ENCODE data around the gene DRC7. TPM values are rescaled to one million over a fixed set of nuclear protein-coding genes. Genes with fewer than 3 reads are reported as not detected.

DRC7 gene
- polyA plus RNA-seq, 4 donors = 0.37 TPM; not detected in 3

GRCh38 chr16:57734308-57734924, 39.8 kb downstream of the DRC7 start:
- Histone ChIP-seq H3K27me3 (ENCODE audit: control insufficient read depth in 3 of 3, insufficient read depth in 3 of 3, low read length in 3 of 3) (no peaks in the 10 kb centered on the region), H3K9me3 (ENCODE audit: control insufficient read depth in 2 of 2, insufficient read depth in 1 of 2, low read depth in 1 of 2, low read length in 1 of 2) (no peaks in the 10 kb centered on the region), H3K36me3 (ENCODE audit: control insufficient read depth in 3 of 3, insufficient read depth in 2 of 3, low read depth in 1 of 3, low read length in 3 of 3) (peaks cover 0 to 12% (median 0%) of the 10 kb centered on the region in 3 donors), H3K4me3 (ENCODE audit: low read depth in 1 of 3, low read length in 3 of 3) (peak overlapping the region; percentile 59 to 62 (median 59)), H3K4me1 (ENCODE audit: control insufficient read depth in 3 of 3, insufficient read depth in 2 of 3, low read depth in 1 of 3, low read length in 2 of 3) (peaks cover 0 to 19% (median 1%) of the 10 kb centered on the region in 3 donors), H3K27ac (ENCODE audit: low read depth in 1 of 3, low read length in 2 of 3) (peak overlapping the region; percentile 46 to 94 (median 84))
- FAIRE-seq (no peak), DNase-seq (no peak)
- 40 to 50% (median 46%) methylated on average over 19 to 20 of the region's 20 CpGs for whole genome bisulfite sequencing, 3 donors

- H3K27me3 ChIP-seq (ENCODE audit: control insufficient read depth in 3 of 3, insufficient read depth in 3 of 3, low read length in 3 of 3) = no peaks in the 10 kb centered on the region
- no peaks in the 10 kb centered on the region for H3K9me3 ChIP-seq (ENCODE audit: control insufficient read depth in 2 of 2, insufficient read depth in 1 of 2, low read depth in 1 of 2, low read length in 1 of 2)
- peak; percentile 100 for DNase-seq
- peaks cover 0 to 19% (median 1%) of the 10 kb centered on the region in 3 donors for H3K4me1 ChIP-seq (ENCODE audit: control insufficient read depth in 3 of 3, insufficient read depth in 2 of 3, low read depth in 1 of 3, low read length in 2 of 3)
- peaks cover 0 to 19% (median 0%) of the 10 kb centered on the region in 3 donors for H3K36me3 ChIP-seq (ENCODE audit: control insufficient read depth in 3 of 3, insufficient read depth in 2 of 3, low read depth in 1 of 3, low read length in 3 of 3)
- H3K27ac ChIP-seq (ENCODE audit: low read depth in 1 of 3, low read length in 2 of 3) = peak overlapping the region; percentile 46 to 94 (median 84)
- 0% methylated on average over 45 of the region's 45 CpGs for WGBS, 3 donors
- FAIRE-seq = peak; percentile 98
- H3K4me3 ChIP-seq (ENCODE audit: low read depth in 1 of 3, low read length in 3 of 3) = peak overlapping the region; percentile 59 to 88 (median 81)
These were observed 40.5 kb downstream of the DRC7 start for GRCh38 chr16:57734925-57735754.

- DNase-seq (no peak), FAIRE-seq (no peak)
- Histone ChIP-seq H3K9me3 (ENCODE audit: control insufficient read depth in 2 of 2, insufficient read depth in 1 of 2, low read depth in 1 of 2, low read length in 1 of 2) (no peaks in the 10 kb centered on the region), H3K4me3 (ENCODE audit: low read depth in 1 of 3, low read length in 3 of 3) (peak within 1 kb of the TSS; percentile 59 to 88 (median 81)), H3K27ac (ENCODE audit: low read depth in 1 of 3, low read length in 2 of 3) (peak within 1 kb of the TSS; percentile 63 to 94 (median 91)), H3K4me1 (ENCODE audit: control insufficient read depth in 3 of 3, insufficient read depth in 2 of 3, low read depth in 1 of 3, low read length in 2 of 3) (peaks cover 0 to 19% (median 1%) of the 10 kb centered on the region in 3 donors), H3K36me3 (ENCODE audit: control insufficient read depth in 3 of 3, insufficient read depth in 2 of 3, low read depth in 1 of 3, low read length in 3 of 3) (peaks cover 0 to 26% (median 0%) of the 10 kb centered on the region in 3 donors), H3K27me3 (ENCODE audit: control insufficient read depth in 3 of 3, insufficient read depth in 3 of 3, low read length in 3 of 3) (no peaks in the 10 kb centered on the region)
- 0 to 1% (median 1%) methylated on average over 31 to 35 of the region's 35 CpGs for WGBS, 3 donors
These were observed 41.3 kb downstream of the DRC7 start, which contains the start of gene KATNB1 for GRCh38 chr16:57735755-57736418. KATNB1 (plus strand) TSS chr16:57735770; CDS start chr16:57737244, 1,474 bp downstream.

GRCh38 chr16:57736419-57737351, 42.1 kb downstream of the DRC7 start:
- Histone ChIP-seq H3K27ac (ENCODE audit: low read depth in 1 of 3, low read length in 2 of 3) (peak overlapping the region in 2 of 3 donors; percentile 88 to 91), H3K4me3 (ENCODE audit: low read depth in 1 of 3, low read length in 3 of 3) (peak overlapping the region in 2 of 3 donors; percentile 55 to 88), H3K9me3 (ENCODE audit: control insufficient read depth in 2 of 2, insufficient read depth in 1 of 2, low read depth in 1 of 2, low read length in 1 of 2) (no peaks in the 10 kb centered on the region), H3K36me3 (ENCODE audit: control insufficient read depth in 3 of 3, insufficient read depth in 2 of 3, low read depth in 1 of 3, low read length in 3 of 3) (peaks cover 0 to 31% (median 0%) of the 10 kb centered on the region in 3 donors), H3K4me1 (ENCODE audit: control insufficient read depth in 3 of 3, insufficient read depth in 2 of 3, low read depth in 1 of 3, low read length in 2 of 3) (peaks cover 0 to 19% (median 1%) of the 10 kb centered on the region in 3 donors), H3K27me3 (ENCODE audit: control insufficient read depth in 3 of 3, insufficient read depth in 3 of 3, low read length in 3 of 3) (no peaks in the 10 kb centered on the region)
- DNase-seq = peak; percentile 58 to 88
- no peak for FAIRE-seq
- 9 to 13% (median 12%) methylated on average over 23 of the region's 23 CpGs for WGBS, 3 donors

- DNase-seq (no peak), FAIRE-seq (no peak)
- peaks cover 0 to 46% (median 0%) of the 10 kb centered on the region in 3 donors for H3K36me3 ChIP-seq (ENCODE audit: control insufficient read depth in 3 of 3, insufficient read depth in 2 of 3, low read depth in 1 of 3, low read length in 3 of 3)
- H3K4me1 ChIP-seq (ENCODE audit: control insufficient read depth in 3 of 3, insufficient read depth in 2 of 3, low read depth in 1 of 3, low read length in 2 of 3) = peaks cover 0 to 19% (median 1%) of the 10 kb centered on the region in 3 donors
- H3K27ac ChIP-seq (ENCODE audit: low read depth in 1 of 3, low read length in 2 of 3) = no peak overlapping the region
- no peaks in the 10 kb centered on the region for H3K27me3 ChIP-seq (ENCODE audit: control insufficient read depth in 3 of 3, insufficient read depth in 3 of 3, low read length in 3 of 3)
- no peak overlapping the region for H3K4me3 ChIP-seq (ENCODE audit: low read depth in 1 of 3, low read length in 3 of 3)
- WGBS, 3 donors = 95 to 99% (median 99%) methylated on average over 7 of the region's 7 CpGs
- no peaks in the 10 kb centered on the region for H3K9me3 ChIP-seq (ENCODE audit: control insufficient read depth in 2 of 2, insufficient read depth in 1 of 2, low read depth in 1 of 2, low read length in 1 of 2)
These were observed 44.2 kb downstream of the DRC7 start for GRCh38 chr16:57738844-57739243.

GRCh38 chr16:57739756-57740422, 45.3 kb downstream of the DRC7 start:
- H3K9me3 ChIP-seq (ENCODE audit: control insufficient read depth in 2 of 2, insufficient read depth in 1 of 2, low read depth in 1 of 2, low read length in 1 of 2) = no peaks in the 10 kb centered on the region
- peaks cover 0 to 14% (median 0%) of the 10 kb centered on the region in 3 donors for H3K4me1 ChIP-seq (ENCODE audit: control insufficient read depth in 3 of 3, insufficient read depth in 2 of 3, low read depth in 1 of 3, low read length in 2 of 3)
- no peak overlapping the region for H3K27ac ChIP-seq (ENCODE audit: low read depth in 1 of 3, low read length in 2 of 3)
- FAIRE-seq = no peak
- H3K27me3 ChIP-seq (ENCODE audit: control insufficient read depth in 3 of 3, insufficient read depth in 3 of 3, low read length in 3 of 3) = no peaks in the 10 kb centered on the region
- peaks cover 0 to 57% (median 0%) of the 10 kb centered on the region in 3 donors for H3K36me3 ChIP-seq (ENCODE audit: control insufficient read depth in 3 of 3, insufficient read depth in 2 of 3, low read depth in 1 of 3, low read length in 3 of 3)
- DNase-seq = no peak
- no peak overlapping the region for H3K4me3 ChIP-seq (ENCODE audit: low read depth in 1 of 3, low read length in 3 of 3)
- 95 to 96% (median 95%) methylated on average over 17 to 18 of the region's 18 CpGs for WGBS, 3 donors

- no peaks in the 10 kb centered on the region for H3K9me3 ChIP-seq (ENCODE audit: control insufficient read depth in 2 of 2, insufficient read depth in 1 of 2, low read depth in 1 of 2, low read length in 1 of 2)
- DNase-seq (no peak), FAIRE-seq (no peak)
- H3K4me1 ChIP-seq (ENCODE audit: control insufficient read depth in 3 of 3, insufficient read depth in 2 of 3, low read depth in 1 of 3, low read length in 2 of 3) = peaks cover 0 to 14% (median 0%) of the 10 kb centered on the region in 3 donors
- H3K27ac ChIP-seq (ENCODE audit: low read depth in 1 of 3, low read length in 2 of 3) = no peak overlapping the region
- H3K27me3 ChIP-seq (ENCODE audit: control insufficient read depth in 3 of 3, insufficient read depth in 3 of 3, low read length in 3 of 3) = no peaks in the 10 kb centered on the region
- 91 to 93% (median 92%) methylated on average over 24 of the region's 24 CpGs for WGBS, 3 donors
- peaks cover 0 to 59% (median 0%) of the 10 kb centered on the region in 3 donors for H3K36me3 ChIP-seq (ENCODE audit: control insufficient read depth in 3 of 3, insufficient read depth in 2 of 3, low read depth in 1 of 3, low read length in 3 of 3)
- no peak overlapping the region for H3K4me3 ChIP-seq (ENCODE audit: low read depth in 1 of 3, low read length in 3 of 3)
These were observed 45.9 kb downstream of the DRC7 start for GRCh38 chr16:57740423-57741071.

All from small intestine (tissue), 7 donors.